Inflammatory macrophage (primary cell): Measurements from ENCODE around the gene NEBL.
"Not testable (repeated sequence)": the region's sequence is repeated elsewhere in the genome, so short reads cannot be mapped to it uniquely, and the experiment has no call there.

Experiments used
- DNase-seq, 2 donors: peaks; one replicate each; pipeline ENCODE4 v3.0.0-alpha.2; 2020 to 2022
- total RNA-seq, 18 experiments: gene quantifications; one replicate each; lab custom pipeline; 2026; ENCODE audit warnings: mixed read lengths in 6 of 18, inconsistent platforms in 2 of 18; lab: John Stamatoyannopoulos, UW

The NEBL gene, protein sequence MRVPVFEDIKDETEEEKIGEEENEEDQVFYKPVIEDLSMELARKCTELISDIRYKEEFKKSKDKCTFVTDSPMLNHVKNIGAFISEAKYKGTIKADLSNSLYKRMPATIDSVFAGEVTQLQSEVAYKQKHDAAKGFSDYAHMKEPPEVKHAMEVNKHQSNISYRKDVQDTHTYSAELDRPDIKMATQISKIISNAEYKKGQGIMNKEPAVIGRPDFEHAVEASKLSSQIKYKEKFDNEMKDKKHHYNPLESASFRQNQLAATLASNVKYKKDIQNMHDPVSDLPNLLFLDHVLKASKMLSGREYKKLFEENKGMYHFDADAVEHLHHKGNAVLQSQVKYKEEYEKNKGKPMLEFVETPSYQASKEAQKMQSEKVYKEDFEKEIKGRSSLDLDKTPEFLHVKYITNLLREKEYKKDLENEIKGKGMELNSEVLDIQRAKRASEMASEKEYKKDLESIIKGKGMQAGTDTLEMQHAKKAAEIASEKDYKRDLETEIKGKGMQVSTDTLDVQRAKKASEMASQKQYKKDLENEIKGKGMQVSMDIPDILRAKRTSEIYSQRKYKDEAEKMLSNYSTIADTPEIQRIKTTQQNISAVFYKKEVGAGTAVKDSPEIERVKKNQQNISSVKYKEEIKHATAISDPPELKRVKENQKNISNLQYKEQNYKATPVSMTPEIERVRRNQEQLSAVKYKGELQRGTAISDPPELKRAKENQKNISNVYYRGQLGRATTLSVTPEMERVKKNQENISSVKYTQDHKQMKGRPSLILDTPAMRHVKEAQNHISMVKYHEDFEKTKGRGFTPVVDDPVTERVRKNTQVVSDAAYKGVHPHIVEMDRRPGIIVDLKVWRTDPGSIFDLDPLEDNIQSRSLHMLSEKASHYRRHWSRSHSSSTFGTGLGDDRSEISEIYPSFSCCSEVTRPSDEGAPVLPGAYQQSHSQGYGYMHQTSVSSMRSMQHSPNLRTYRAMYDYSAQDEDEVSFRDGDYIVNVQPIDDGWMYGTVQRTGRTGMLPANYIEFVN
- total RNA-seq = 0 to 0.68 (median 0.15) reads per million in 18 experiments

DNA sequence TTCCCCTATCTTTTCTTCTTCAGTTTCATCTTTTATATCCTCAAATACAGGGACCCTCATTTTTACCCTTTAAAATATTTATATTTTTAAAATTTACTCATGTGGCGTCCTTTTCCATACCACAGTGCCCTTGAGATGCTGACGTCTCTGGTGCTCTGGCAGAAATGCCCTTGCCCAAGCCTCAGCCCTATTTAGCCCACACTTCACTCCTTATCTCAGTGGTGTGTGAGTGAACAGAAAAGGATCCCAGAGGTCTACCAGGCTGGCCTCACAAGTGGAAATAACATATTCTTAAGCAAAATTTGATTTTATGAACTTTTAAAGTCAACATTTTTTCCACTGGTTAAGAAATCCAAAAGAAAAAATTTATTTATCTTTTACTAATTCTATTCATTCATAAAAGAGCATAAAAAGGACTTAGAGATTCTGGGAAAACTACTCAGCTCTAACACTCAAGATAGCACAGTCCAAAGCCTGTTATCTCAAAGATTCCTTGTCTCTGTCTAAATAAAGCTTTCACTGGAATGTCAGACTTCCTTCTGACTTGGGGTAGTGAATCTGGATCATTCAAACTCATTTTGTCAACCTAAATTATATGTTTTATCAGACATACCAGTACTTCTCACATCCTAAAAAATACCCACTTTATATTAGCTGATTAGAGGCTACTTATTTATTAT, at the start of gene NEBL:
Gene NEBL (minus strand): TSS at position 166 of the 680 bp plus-strand sequence. CDS start 106 bp downstream, at position 60.
- DNase-seq = no peak

DNA sequence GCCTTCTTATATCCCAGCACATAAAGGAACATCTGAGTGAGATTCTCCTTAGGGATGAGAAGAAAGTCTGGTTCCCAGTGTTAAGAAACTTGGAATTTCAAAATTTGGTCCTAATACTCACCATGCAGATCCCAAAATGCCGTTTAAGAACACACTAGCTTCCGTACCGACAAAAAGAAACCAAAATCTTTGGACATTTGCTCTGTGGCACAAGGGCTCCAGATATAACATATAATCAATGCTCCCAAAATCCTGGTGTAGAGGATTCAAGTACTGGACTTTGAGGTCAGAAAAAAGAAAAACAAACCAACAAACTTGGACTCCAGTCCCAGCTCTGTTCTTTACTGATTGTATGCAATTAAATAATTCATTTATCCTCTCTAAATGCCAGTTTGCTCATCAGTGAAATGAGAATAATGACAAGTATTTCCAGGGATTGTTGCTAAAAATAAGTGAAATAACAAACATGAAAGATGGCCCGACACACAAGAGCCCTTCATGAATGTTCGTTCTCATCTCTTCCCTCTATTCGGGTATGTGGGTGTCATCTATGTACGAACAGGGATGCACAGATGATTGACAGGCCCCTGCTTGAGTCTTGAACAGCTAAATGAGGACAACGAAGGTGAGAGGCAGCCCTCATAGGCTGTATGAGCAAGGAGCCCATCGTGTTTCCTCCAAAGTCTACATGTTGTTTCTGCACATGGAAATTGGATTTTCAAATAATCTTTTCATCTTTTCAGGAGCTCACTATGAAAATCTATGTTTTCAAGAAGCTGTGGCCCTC, 48.6 kb upstream of the NEBL start:
- DNase-seq = no peak

DNA sequence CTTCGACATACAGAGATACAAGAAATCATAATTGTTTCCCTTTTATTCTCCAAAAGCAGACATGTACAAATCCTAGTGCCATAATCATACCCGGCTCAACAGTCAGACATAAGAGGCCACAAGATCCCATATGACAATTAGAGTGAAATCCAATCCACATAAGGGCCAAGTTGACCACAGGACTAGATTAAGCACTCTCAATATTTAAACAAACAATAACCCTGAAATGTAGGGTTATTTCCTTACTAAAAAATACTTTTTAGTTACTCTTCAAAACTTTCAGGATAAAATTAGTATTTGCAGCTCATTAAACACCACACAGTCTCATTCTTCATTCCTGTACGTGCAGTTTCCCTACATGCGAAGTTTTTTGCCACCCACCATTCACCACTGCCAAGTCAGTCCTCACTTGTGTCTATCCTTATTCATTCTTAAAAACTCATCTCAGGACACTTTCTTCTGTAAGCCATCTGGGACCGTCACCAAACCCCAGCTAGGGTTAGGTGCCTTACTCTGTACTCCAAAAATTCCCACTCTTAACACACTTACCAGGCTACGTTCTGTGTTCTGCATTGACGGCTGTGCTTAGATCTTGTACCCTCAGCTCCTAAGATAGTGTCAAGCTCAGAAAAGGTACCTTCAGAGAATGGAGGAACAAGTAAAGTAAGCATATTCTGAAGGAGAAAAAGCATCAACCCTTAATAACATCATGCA, 47.8 kb upstream of the NEBL start:
- no peak for DNase-seq

DNA sequence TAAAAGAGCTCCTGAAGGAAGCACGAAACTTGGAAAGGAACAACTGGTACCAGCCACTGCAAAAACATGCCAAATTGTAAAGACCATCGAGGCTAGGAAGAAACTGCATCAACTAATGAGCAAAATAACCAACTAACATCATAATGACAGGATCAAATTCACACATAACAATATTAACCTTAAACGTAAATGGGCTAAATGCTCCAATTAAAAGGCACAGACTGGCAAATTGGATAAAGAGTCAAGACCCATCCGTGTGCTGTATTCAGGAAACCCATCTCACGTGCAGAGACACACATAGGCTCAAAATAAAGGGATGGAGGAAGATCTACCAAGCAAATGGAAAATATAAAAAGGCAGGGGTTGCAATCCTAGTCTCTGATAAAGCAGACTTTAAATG, 42.3 kb upstream of the NEBL start:
- not testable (repeated sequence) for DNase-seq

DNA sequence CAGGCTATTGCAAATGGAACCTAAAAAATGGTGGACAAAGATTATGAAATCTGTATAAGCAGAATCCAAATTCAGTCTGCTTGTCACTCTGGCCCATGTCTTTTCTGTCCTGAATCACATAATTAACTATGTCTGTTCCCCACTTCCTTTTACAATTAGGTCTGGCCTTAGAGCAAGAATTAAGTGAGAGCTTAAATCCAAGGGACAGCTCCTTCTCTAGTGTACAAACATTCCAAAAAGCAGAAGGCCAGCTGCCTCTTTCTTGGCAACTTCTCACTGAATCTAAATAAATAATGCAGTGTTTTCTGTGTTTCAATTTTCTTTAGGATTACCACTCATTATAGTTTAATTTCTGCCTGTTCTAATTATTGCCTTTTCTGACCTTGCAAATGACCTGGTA, 39.3 kb upstream of the NEBL start:
- no peak for DNase-seq

DNA sequence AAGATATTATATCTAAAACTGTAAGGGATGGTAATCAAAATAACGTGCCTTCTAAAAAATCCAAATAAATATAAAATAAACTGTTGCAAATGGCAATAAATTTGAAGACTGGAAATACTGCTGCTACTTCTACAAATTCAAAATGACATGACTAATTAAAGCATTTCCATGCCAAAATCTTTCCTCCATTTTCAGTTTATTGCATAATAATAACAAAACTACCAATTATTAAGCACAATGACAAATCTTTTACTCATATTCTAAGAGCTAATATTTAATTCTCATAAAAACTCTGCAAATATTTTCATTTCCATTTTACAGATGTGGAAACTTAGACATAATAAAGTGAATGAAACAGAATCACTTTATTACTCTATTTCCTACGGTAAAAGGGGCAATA, 38.8 kb upstream of the NEBL start:
- DNase-seq = no peak

DNA sequence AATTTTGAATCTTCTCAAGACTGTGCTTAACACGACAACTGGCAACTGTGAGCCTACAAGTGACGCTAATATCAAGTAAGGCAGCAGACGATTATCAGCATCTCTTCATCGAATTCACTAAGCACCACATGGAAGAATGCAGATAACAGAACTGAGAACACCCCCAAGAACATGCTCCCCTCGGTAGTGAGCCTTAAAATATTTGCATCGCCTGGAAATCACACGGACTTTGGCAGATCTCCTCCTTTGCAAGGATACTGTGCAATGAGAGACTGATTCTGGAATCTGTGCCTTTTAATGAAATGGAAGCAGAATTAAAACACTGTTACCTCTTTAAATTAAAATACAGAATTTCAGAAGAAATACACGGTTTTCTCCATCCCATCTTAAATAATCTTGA, 38.2 kb upstream of the NEBL start:
- no peak for DNase-seq

DNA sequence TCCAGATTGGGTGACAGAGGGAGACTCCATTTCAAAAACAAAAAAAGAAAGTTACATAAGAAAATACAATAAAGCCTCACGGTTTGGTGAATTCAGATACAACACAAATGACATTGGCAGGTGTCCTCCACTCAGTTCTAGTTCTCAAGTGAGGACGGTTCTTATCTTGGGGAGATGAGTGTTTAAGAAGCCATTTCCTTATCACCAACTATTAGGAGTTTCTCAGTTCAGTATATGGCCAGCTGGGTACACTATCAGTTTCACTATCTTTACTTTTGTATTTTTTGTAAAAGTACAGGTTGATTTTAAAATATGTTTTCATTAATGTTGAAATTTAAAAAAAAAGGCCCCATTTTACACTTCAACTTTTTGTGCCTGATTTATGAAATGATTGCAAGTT, 36.6 kb upstream of the NEBL start:
- no peak for DNase-seq

DNA sequence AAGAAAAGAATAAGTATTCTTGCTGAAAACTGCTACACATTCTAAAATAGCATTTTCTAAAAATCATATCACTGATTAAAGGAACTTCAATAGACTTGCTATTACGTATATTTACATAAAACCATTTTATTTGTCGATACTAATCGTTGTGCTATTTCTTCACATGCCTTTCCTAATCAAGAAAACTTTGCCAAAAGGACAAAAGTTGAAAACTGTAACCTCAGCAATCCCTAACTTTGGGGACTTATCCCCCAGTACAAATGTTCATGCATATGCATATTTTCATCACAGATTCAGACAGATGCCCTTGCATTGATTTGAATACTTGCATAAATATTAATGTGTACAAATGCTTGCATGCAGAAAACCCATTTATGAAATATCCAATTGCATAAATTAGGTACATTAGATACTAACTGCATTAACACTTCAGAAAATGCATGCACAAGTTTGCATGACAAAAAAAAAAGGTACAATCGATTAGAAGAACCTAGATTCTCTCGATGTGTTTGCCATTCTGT, 35.6 kb upstream of the NEBL start:
- DNase-seq = no peak

DNA sequence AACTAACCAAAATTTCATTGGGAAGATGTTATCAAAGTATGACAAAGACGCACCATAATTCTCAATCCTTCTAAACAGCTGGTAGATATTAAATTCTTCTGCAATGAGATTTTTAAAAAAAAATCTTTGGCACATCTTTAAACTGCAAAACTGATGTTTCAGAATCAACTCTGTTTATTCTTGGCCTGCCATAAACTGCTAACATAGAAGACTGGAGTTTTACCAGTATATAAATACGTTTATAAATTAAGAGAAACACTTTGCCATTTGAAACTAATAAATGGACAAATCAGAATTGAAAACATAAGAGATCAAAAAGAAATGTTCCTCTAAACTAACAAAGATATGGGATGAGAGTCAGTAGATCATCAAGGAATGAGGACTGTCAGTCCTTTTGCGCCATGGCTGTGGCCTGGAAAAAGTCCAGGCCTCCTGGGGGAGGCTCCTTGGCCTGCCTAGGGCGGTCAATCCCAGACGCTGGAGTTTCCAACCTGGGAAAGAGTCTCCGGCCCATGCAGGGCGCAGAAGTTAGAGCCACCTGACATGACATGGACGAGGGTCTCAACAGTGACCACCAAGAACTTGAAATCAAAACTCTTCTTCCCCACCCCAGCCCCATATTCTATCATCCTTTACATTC, 34.2 kb upstream of the NEBL start:
- no peak for DNase-seq

DNA sequence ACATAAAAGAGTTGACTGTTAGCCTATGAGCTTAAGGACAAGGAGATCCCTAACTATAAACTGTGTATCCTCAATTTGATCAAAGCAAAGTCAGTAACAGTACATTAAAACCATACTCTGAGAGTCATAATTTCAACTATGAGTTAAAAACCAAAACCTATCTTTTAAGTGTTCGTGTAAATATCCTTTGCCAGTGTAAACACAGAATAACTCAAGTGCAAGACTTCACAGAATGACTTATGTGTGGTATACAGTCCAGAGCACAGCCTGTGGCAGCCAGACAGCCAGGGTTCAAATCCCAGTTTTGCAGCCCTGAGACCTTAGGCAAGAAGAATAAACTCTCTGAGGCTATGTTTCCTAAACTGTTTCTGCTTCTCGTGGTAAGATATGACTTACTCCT, 30.3 kb upstream of the NEBL start:
- DNase-seq = no peak

DNA sequence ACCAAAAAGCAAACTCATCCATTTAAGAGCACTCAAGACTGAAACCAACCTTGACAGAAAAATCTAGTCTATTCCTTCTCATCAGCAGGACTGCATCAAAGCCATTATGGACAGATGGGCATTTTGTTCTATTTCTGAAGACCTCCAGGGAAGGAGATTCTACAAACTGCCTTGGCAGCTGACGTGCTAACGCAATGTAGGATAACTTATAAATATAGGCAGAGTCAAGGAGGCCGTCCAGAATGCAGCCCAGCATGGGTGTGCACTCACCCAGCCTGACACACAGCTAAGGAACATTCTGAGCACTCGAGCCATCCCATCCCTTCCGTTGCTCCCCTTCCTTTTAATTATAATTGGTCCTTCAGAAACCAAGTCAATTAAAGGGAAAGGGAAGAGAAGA, 25.3 kb upstream of the NEBL start:
- DNase-seq = no peak

DNA sequence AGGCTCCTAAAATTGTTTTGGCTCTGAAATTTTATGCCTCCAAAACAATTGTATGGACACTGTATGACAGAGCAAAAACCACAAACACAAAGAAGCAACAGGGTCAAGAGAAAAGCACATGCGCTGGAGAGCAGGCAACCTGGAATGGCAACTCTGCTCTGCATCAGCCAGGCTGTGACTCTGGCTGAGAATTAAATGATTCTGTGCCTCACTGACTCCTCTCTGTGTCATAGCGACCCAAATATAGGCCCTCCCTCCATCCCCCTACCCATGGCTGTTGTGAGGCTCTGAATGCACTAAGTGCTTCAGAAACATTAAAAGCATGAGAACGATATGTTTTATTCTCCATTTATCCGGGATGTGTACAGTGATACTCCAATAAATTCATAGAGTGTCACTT, 24.9 kb upstream of the NEBL start:
- no peak for DNase-seq

DNA sequence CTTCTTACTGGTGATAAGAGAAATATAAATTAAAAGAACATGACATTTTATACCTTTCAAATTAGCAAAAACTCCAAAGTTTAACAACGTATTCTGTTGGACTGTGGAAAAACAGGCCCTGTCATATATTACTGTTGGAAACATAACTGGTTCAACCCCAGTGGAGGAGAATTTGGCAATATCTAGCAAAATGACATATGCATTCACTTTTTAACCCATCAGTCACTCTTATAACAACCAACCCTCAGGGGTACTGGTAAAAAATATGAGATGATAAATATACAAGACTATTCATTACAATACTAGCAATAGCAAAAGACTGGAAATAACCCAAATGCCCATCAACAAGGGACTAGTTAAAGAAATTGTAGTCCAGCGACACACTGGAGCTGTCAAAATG, 22.9 kb upstream of the NEBL start:
- DNase-seq = no peak

DNA sequence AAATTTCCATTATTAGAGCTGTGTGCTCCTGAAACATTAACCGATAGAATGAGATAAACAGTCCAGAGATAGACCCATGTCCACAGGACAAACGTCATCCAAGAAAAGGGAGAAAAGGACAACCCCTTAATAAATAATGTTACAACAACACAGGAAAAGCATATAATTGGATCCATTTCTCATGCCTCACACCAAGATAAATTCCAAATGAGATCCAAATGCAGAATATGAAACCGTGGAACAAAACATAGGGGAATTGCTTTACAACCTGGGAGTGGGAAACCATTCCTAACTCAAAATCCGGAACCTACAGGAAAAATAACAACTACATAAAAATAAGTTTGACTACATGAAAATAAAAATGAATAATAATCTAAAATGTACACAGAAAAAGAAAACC, 22.4 kb upstream of the NEBL start:
- DNase-seq = no peak

DNA sequence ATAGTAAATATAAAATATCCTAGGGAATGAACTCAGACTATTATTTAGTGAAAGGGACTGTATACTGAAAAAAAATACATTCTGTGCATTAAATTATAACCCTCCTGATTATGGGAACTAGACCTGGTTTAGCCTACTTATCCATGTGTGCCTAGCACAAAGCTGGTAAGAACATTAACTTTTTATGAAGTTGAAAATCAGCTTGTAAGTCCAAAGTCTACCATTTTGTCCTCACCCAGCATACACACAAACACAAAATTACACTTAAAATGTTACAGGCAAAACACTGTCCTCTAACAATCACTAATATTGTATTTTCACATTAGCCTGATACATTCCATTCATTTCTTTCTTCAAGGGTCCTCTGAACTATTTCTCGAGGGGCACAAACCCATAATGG, 19.9 kb upstream of the NEBL start:
- DNase-seq = no peak

DNA sequence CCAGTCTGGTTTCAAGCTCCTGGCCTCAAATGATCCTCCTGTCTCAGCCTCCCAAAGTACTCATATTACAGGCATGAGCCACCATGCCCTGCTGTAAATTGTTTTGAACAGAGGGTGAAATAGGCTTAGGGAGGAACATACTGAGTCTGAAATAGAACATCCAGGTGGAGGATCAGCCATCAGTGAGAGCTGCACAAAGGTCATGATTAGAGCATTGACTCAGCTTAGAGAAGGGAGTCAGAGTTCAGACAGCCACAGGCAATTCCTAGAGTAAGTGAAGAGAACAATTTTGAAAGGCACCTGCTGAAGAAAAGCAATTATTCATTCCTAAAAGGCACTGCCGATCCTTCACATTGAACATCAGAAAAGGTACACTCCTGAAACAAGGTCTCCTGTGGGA, 15.9 kb upstream of the NEBL start:
- no peak for DNase-seq

DNA sequence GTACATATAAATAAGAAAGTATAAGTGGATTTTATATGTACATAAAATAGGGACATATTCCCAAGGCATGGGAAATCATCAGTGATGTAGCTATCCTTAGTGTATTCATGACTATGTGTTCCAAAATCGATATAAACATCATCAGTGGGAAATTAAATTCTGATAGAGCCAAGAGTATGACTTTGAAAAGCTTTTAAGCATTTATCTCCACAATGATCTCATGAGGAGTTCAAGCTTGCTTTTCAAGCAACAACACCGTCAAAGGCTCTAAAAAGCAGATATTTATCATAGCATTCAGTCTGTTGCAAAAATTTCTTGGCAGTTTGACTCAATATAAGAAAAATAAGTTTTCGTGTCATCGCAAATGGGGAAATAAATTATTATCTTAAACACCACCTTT, 14.5 kb upstream of the NEBL start:
- no peak for DNase-seq

DNA sequence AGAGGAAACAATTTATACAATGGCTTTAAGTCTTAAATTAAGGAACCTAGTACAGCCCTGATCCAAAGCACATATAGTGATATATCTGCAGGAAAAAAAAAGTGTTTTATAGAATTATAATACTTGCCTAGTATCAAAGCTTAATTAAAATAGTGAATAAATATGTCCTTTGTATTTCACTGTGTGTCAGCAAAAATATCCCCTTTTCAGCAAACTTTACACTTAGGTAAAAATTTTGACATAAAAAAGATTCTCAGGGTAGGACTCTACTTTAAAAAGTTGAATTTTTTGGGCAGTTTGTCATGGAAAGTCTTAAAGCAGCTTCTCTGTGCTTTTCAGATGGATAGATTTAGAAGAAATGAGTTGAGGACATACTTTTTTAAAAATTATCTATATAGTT, 12.7 kb upstream of the NEBL start:
- DNase-seq = no peak

DNA sequence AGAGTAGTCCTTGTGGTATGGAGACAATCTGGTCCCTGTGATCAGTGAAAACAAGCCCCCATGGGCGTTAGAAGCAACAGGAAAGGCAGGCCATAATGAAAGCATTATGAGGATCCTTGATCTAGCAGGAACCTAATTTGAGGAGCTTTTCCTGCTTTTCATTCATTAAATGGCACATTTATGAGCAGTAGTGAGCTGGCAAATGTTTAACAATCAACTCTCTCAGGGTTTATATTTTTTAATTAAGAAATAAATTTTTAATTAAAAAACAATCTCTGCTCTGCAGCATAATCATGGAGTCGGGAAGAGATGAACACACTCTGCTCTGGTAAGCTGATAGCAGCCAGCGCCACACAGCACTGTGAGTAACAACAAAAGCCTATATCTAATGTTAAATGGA, 11.3 kb upstream of the NEBL start:
- DNase-seq = no peak
